ENCODE measurements around the gene WIPI1. TPM values are rescaled to one million over a fixed set of nuclear protein-coding genes. Genes with fewer than 3 reads are reported as not detected.
"Not testable (repeated sequence)": the region's sequence is repeated elsewhere in the genome, so short reads cannot be mapped to it uniquely, and the experiment has no call there.

WIPI1 gene
- total and polyA plus RNA-seq, 2 donors from 2014 or later: 40.9 to 41.2 TPM

DNA sequence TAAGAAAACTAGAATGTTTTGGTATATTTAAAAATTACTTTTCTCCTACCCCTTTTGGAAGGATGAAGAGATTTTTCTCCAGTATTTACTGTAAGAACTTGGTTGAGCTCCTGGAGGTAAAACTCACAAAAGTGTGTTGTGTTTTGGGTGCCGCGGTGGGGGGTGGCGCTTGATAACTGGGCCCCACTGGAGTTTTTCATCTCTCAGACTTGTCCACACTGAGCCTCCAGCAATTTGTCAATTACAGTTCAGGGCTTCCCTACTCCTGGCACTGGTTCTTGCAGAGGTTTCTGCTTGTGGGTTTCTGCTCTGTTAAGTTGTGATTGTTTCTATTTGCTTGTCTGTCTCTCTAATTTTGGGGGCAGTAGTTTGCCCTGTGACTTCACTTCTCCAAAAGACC is 40.0 kb downstream of the WIPI1 start:
- no peak overlapping the region for H3K4me3 ChIP-seq (ENCODE audit: low read length in 3 of 3)
- no peaks in the 10 kb centered on the region for H3K27me3 ChIP-seq (ENCODE audit: control insufficient read depth, insufficient read depth, low read length)
- H3K4me1 ChIP-seq (ENCODE audit: control insufficient read depth in 2 of 3, insufficient read depth in 2 of 3, low read depth in 1 of 3, low read length in 3 of 3): no peaks in the 10 kb centered on the region
- intact Hi-C loops (cut with DNase I): no loop called here
- no peak overlapping the region for H3K27ac ChIP-seq (ENCODE audit: low read depth in 2 of 2, low read length in 2 of 2)
- H3K36me3 ChIP-seq (ENCODE audit: control insufficient read depth in 2 of 3, insufficient read depth in 3 of 3, low read length in 3 of 3): peaks cover 0 to 12% (median 2%) of the 10 kb centered on the region in 3 donors
- DNase-seq (no peak), FAIRE-seq (no peak)
- no peak overlapping the region for H3K9ac ChIP-seq (ENCODE audit: low read length in 3 of 3)
- peaks cover 0 to 8% (median 0%) of the 10 kb centered on the region in 3 donors for H3K9me3 ChIP-seq (ENCODE audit: control insufficient read depth in 2 of 3, insufficient read depth in 1 of 3, low read length in 3 of 3)
- TF ChIP-seq, protein P1, sequence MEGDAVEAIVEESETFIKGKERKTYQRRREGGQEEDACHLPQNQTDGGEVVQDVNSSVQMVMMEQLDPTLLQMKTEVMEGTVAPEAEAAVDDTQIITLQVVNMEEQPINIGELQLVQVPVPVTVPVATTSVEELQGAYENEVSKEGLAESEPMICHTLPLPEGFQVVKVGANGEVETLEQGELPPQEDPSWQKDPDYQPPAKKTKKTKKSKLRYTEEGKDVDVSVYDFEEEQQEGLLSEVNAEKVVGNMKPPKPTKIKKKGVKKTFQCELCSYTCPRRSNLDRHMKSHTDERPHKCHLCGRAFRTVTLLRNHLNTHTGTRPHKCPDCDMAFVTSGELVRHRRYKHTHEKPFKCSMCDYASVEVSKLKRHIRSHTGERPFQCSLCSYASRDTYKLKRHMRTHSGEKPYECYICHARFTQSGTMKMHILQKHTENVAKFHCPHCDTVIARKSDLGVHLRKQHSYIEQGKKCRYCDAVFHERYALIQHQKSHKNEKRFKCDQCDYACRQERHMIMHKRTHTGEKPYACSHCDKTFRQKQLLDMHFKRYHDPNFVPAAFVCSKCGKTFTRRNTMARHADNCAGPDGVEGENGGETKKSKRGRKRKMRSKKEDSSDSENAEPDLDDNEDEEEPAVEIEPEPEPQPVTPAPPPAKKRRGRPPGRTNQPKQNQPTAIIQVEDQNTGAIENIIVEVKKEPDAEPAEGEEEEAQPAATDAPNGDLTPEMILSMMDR (IDR thresholded peaks at IDR 0.05; ENCODE audit: borderline replicate concordance, extremely low read depth, insufficient read depth): no peak

DNA sequence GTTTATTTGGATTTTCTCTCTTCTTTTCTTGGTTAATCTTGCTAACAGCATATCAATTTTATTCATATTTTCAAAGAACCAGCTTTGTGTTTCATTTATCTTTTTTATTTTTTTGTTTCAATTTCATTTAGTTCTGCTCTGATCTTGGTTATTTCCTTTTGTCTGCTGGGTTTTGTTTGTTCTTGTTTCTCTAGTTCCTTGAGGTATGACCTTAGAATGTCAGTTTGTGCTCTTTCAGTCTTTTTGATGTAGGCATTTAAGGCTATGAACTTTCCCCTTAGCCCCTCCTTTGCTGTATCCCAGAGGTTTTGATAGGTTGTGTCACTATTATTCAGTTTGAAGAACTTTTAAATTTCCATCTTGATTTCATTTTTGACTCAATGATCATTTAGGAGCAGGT is 42.4 kb downstream of the WIPI1 start:
- peak; percentile 35 for FAIRE-seq
- not testable (repeated sequence) for DNase-seq

DNA sequence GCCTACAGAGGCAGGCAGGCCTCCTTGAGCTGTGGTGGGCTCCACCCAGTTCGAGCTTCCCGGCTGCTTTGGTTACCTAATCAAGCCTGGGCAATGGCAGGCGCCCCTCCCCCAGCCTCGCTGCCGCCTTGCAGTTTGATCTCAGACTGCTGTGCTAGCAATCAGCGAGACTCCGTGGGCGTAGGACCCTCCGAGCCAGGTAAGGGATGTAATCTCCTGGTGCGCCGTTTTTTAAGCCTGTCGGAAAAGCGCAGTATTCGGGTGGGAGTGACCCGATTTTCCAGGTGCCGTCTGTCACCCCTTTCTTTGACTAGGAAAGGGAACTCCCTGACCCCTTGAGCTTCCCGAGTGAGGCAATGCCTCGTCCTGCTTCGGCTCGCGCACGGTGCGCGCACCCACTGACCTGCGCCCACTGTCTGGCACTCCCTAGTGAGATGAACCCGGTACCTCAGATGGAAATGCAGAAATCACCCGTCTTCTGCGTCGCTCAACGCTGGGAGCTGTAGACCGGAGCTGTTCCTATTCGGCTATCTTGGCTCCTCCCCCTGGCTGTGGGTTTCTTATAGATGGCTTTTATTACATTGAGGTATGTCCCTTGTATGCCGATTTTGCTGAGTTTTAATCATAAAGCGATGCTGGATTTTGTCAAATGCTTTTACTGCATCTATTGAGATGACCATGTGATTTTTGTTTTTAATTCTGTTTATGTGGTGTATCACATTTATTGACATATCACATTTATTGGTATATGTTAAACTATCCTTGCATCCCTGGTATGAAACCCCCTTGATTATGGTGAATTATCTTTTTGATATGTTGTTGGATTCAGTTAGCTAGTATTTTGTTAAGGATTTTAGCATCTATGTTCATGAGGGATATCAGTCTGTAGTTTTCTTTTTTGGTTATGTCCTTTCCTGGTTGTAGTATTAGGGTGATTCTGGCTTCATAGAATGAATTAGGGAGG is 43.4 kb downstream of the WIPI1 start:
- H3K27ac ChIP-seq (ENCODE audit: low read depth in 2 of 2, low read length in 2 of 2); FAIRE-seq; H3K36me3 ChIP-seq (ENCODE audit: control insufficient read depth in 2 of 3, insufficient read depth in 3 of 3, low read length in 3 of 3); H3K4me1 ChIP-seq (ENCODE audit: control insufficient read depth in 2 of 3, insufficient read depth in 2 of 3, low read depth in 1 of 3, low read length in 3 of 3); H3K9ac ChIP-seq (ENCODE audit: low read length in 3 of 3); intact Hi-C loops (cut with DNase I); H3K27me3 ChIP-seq (ENCODE audit: control insufficient read depth, insufficient read depth, low read length); H3K9me3 ChIP-seq (ENCODE audit: control insufficient read depth in 2 of 3, insufficient read depth in 1 of 3, low read length in 3 of 3): not testable (repeated sequence)
- DNase-seq: peak in 2 of 5 donors; percentile 48 to 63
- H3K4me3 ChIP-seq (ENCODE audit: low read length in 3 of 3): peak overlapping the region in 1 of 3 donors; percentile 24

More for the DNA sequence above, 42.4 kb downstream of the WIPI1 start:
- H3K9ac ChIP-seq (ENCODE audit: low read length in 3 of 3); H3K4me1 ChIP-seq (ENCODE audit: control insufficient read depth in 2 of 3, insufficient read depth in 2 of 3, low read depth in 1 of 3, low read length in 3 of 3); H3K9me3 ChIP-seq (ENCODE audit: control insufficient read depth in 2 of 3, insufficient read depth in 1 of 3, low read length in 3 of 3); H3K27me3 ChIP-seq (ENCODE audit: control insufficient read depth, insufficient read depth, low read length); H3K4me3 ChIP-seq (ENCODE audit: low read length in 3 of 3); H3K27ac ChIP-seq (ENCODE audit: low read depth in 2 of 2, low read length in 2 of 2); H3K36me3 ChIP-seq (ENCODE audit: control insufficient read depth in 2 of 3, insufficient read depth in 3 of 3, low read length in 3 of 3); intact Hi-C loops (cut with DNase I): not testable (repeated sequence)

DNA sequence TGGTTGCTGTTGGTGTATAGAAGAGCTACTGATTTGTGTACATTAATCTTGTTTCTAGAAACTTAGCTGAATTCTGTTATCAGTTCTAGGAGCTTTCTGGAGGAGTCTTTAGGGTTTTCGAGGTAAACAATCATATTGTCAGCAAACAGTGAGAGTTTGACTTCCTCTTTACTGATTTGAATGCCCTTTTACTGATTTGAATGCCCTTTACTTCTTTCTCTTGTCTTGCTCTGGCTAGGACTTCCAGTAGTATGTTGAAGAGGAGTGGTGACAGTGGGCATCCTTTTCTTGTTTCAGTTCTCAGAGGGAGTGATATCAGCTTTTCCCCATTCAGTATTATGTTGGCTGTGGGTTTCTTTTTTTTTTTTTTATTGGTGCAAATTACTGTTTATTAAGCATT is 49.6 kb downstream of the WIPI1 start:
- H3K36me3 ChIP-seq (ENCODE audit: control insufficient read depth in 2 of 3, insufficient read depth in 3 of 3, low read length in 3 of 3); intact Hi-C loops (cut with DNase I); DNase-seq; H3K9me3 ChIP-seq (ENCODE audit: control insufficient read depth in 2 of 3, insufficient read depth in 1 of 3, low read length in 3 of 3); H3K9ac ChIP-seq (ENCODE audit: low read length in 3 of 3); H3K4me1 ChIP-seq (ENCODE audit: control insufficient read depth in 2 of 3, insufficient read depth in 2 of 3, low read depth in 1 of 3, low read length in 3 of 3); FAIRE-seq; H3K27me3 ChIP-seq (ENCODE audit: control insufficient read depth, insufficient read depth, low read length); H3K27ac ChIP-seq (ENCODE audit: low read depth in 2 of 2, low read length in 2 of 2); H3K4me3 ChIP-seq (ENCODE audit: low read length in 3 of 3): not testable (repeated sequence)

DNA sequence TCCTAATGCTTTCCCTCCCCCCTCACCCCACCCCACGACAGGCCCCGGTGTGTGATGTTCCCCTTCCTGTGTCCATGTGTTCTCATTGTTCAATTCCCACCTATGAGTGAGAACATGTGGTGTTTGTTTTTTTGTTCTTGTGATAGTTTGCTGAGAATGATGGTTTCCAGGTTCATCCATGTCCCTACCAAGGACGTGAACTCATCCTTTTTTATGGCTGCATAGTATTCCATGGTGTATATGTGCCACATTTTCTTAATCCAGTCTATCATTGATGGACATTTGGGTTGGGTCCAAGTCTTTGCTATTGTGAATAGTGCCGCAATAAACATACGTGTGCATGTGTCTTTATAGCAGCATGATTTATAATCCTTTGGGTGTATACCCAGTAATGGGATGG is 53.5 kb downstream of the WIPI1 start:
- H3K27me3 ChIP-seq (ENCODE audit: control insufficient read depth, insufficient read depth, low read length); intact Hi-C loops (cut with DNase I); H3K9me3 ChIP-seq (ENCODE audit: control insufficient read depth in 2 of 3, insufficient read depth in 1 of 3, low read length in 3 of 3); H3K27ac ChIP-seq (ENCODE audit: low read depth in 2 of 2, low read length in 2 of 2); DNase-seq; H3K4me3 ChIP-seq (ENCODE audit: low read length in 3 of 3); H3K9ac ChIP-seq (ENCODE audit: low read length in 3 of 3); H3K36me3 ChIP-seq (ENCODE audit: control insufficient read depth in 2 of 3, insufficient read depth in 3 of 3, low read length in 3 of 3); FAIRE-seq; H3K4me1 ChIP-seq (ENCODE audit: control insufficient read depth in 2 of 3, insufficient read depth in 2 of 3, low read depth in 1 of 3, low read length in 3 of 3): not testable (repeated sequence)

All from kidney (tissue), 14 donors.